Activated naive CD4-positive, alpha-beta T cell treated with anti-CD3 and anti-CD28 coated beads, Interleukin-2, amount 10 ng/mL, durations not matched to agents 7 days and 5 days (primary cell): ENCODE data around the gene FNDC3B.
A peak's percentile ranks its signal among the peaks of the same experiment; 100 is the strongest.
"Not testable (repeated sequence)": the region's sequence is repeated elsewhere in the genome, so short reads cannot be mapped to it uniquely, and the experiment has no call there.

Source experiments
- CTCF ChIA-PET: fragments of 350-600 bp; sonication (Branson Sonifier 250); formaldehyde crosslinking; loops from one replicate; lab custom pipeline; 2021; ENCODE audit warnings: antibody characterized with exemption; lab: Charles Lee
- DNase-seq: peaks from one replicate; pipeline ENCODE4 v3.0.0-alpha.2; 2020
- H3K27ac Mint-ChIP-seq: one replicate; pipeline ENCODE4 v1.8.0; 2021; ENCODE audit warnings: mild to moderate bottlenecking, moderate library complexity, mixed read lengths
- H3K27me3 Mint-ChIP-seq: one replicate; pipeline ENCODE4 v1.8.0; 2021; ENCODE audit warnings: mild to moderate bottlenecking, mixed read lengths
- H3K36me3 Mint-ChIP-seq: one replicate; pipeline ENCODE4 v1.8.0; 2021; ENCODE audit warnings: mixed read lengths
- H3K4me1 Mint-ChIP-seq: one replicate; pipeline ENCODE4 v1.8.0; 2021; ENCODE audit warnings: mixed read lengths
- H3K4me3 Mint-ChIP-seq: one replicate; pipeline ENCODE4 v1.8.0; 2021; ENCODE audit warnings: mild to moderate bottlenecking, moderate library complexity, mixed read lengths
- H3K9me3 Mint-ChIP-seq: one replicate; pipeline ENCODE4 v1.8.0; 2021; ENCODE audit warnings: mixed read lengths

FNDC3B gene

GRCh38 chr3:172040078-172040980 lies 951 bp downstream of the FNDC3B start:
- H3K27ac Mint-ChIP-seq, result no peak overlapping the region
- CTCF ChIA-PET, result interaction anchor here (1.5 kb wide), 1 partner anchor 292 kb away, joined by 3 read pairs; no protein-coding TSS in a partner anchor
- peaks cover 16% of the 10 kb centered on the region for H3K4me1 Mint-ChIP-seq

GRCh38 chr3:172040981-172041963 lies 1.9 kb downstream of the FNDC3B start:
- CTCF ChIA-PET, result interaction anchor here (1.1 to 1.5 kb wide), 2 partner anchors 11 to 291 kb away, joined by 3 read pairs; no protein-coding TSS in a partner anchor
- H3K27me3 Mint-ChIP-seq, result peaks cover 20% of the 10 kb centered on the region
- peaks cover 2% of the 10 kb centered on the region for H3K36me3 Mint-ChIP-seq
- H3K9me3 Mint-ChIP-seq, result no peaks in the 10 kb centered on the region
- no peak for DNase-seq
- H3K4me3 Mint-ChIP-seq, result peak overlapping the region; percentile 72
- H3K4me1 Mint-ChIP-seq, result peaks cover 16% of the 10 kb centered on the region
- peak overlapping the region; percentile 55 for H3K27ac Mint-ChIP-seq

More at GRCh38 chr3:172040078-172040980, 951 bp downstream of the FNDC3B start:
- Mint-ChIP-seq H3K27me3 (peaks cover 20% of the 10 kb centered on the region), H3K9me3 (no peaks in the 10 kb centered on the region), H3K36me3 (peaks cover 2% of the 10 kb centered on the region), H3K4me3 (peak overlapping the region; percentile 96)
- DNase-seq, result peak; percentile 54

GRCh38 chr3:172042136-172042662 lies 2.8 kb downstream of the FNDC3B start:
- peaks cover 18% of the 10 kb centered on the region for H3K27me3 Mint-ChIP-seq
- no peak for DNase-seq
- CTCF ChIA-PET, result interaction anchor here (0.5 to 1.5 kb wide), 3 partner anchors 10 to 290 kb away, joined by 3 read pairs; no protein-coding TSS in a partner anchor

GRCh38 chr3:172042663-172043179 lies 3.3 kb downstream of the FNDC3B start:
- not testable (repeated sequence) for DNase-seq, H3K4me3 Mint-ChIP-seq, H3K9me3 Mint-ChIP-seq, H3K36me3 Mint-ChIP-seq, H3K27ac Mint-ChIP-seq
- Mint-ChIP-seq H3K4me1 (peaks cover 16% of the 10 kb centered on the region), H3K27me3 (peaks cover 15% of the 10 kb centered on the region)
- CTCF ChIA-PET, result interaction anchor here (0.5 to 1.4 kb wide), 3 partner anchors 10 to 299 kb away, joined by 3 read pairs; no protein-coding TSS in a partner anchor

More at GRCh38 chr3:172042136-172042662, 2.8 kb downstream of the FNDC3B start:
- Mint-ChIP-seq H3K27ac (no peak overlapping the region), H3K9me3 (no peaks in the 10 kb centered on the region), H3K4me1 (peaks cover 16% of the 10 kb centered on the region), H3K4me3 (no peak overlapping the region), H3K36me3 (peaks cover 2% of the 10 kb centered on the region)

GRCh38 chr3:172043233-172043632 lies 3.9 kb downstream of the FNDC3B start:
- DNase-seq, result no peak
- H3K27me3 Mint-ChIP-seq, result peaks cover 15% of the 10 kb centered on the region
- no peak overlapping the region for H3K27ac Mint-ChIP-seq
- H3K9me3 Mint-ChIP-seq, result no peaks in the 10 kb centered on the region
- CTCF ChIA-PET, result interaction anchor here (0.9 to 1.4 kb wide), 2 partner anchors 8 to 298 kb away, joined by 3 to 4 read pairs; no protein-coding TSS in a partner anchor
- H3K36me3 Mint-ChIP-seq, result peaks cover 2% of the 10 kb centered on the region
- no peak overlapping the region for H3K4me3 Mint-ChIP-seq
- H3K4me1 Mint-ChIP-seq, result peaks cover 16% of the 10 kb centered on the region

- CTCF ChIA-PET, result interaction anchor here (0.9 to 1.4 kb wide), 2 partner anchors 8 to 298 kb away, joined by 3 to 4 read pairs; no protein-coding TSS in a partner anchor
- Mint-ChIP-seq H3K27me3 (peaks cover 15% of the 10 kb centered on the region), H3K4me1 (peaks cover 16% of the 10 kb centered on the region), H3K9me3 (no peaks in the 10 kb centered on the region), H3K27ac (no peak overlapping the region), H3K4me3 (no peak overlapping the region), H3K36me3 (peaks cover 2% of the 10 kb centered on the region)
- no peak for DNase-seq
Observed at GRCh38 chr3:172043766-172044165, 4.4 kb downstream of the FNDC3B start.

- H3K9me3 Mint-ChIP-seq, result no peaks in the 10 kb centered on the region
- CTCF ChIA-PET, result interaction anchor here (1.2 kb wide), 1 partner anchor 10 kb away, joined by 3 read pairs; no protein-coding TSS in a partner anchor
- no peaks in the 10 kb centered on the region for H3K36me3 Mint-ChIP-seq
- H3K27ac Mint-ChIP-seq, result no peak overlapping the region
- no peak for DNase-seq
- peaks cover 10% of the 10 kb centered on the region for H3K4me1 Mint-ChIP-seq
- H3K4me3 Mint-ChIP-seq, result no peak overlapping the region
- peaks cover 10% of the 10 kb centered on the region for H3K27me3 Mint-ChIP-seq
Observed at GRCh38 chr3:172044833-172045585, 5.6 kb downstream of the FNDC3B start.

GRCh38 chr3:172046268-172046915 lies 7.0 kb downstream of the FNDC3B start:
- H3K9me3 Mint-ChIP-seq, result no peaks in the 10 kb centered on the region
- DNase-seq, result no peak
- peaks cover 4% of the 10 kb centered on the region for H3K4me1 Mint-ChIP-seq
- H3K36me3 Mint-ChIP-seq, result peaks cover 2% of the 10 kb centered on the region
- no peak overlapping the region for H3K27ac Mint-ChIP-seq
- peaks cover 3% of the 10 kb centered on the region for H3K27me3 Mint-ChIP-seq
- CTCF ChIA-PET, result interaction anchor here (1.9 kb wide), 1 partner anchor 12 kb away, joined by 3 read pairs; no protein-coding TSS in a partner anchor
- H3K4me3 Mint-ChIP-seq, result no peak overlapping the region

GRCh38 chr3:172047567-172048115 lies 8.3 kb downstream of the FNDC3B start:
- Mint-ChIP-seq H3K36me3 (peaks cover 3% of the 10 kb centered on the region), H3K9me3 (no peaks in the 10 kb centered on the region), H3K4me3 (no peak overlapping the region), H3K27me3 (no peaks in the 10 kb centered on the region), H3K4me1 (no peaks in the 10 kb centered on the region), H3K27ac (no peak overlapping the region)
- CTCF ChIA-PET, result interaction anchor here (1.9 kb wide), 1 partner anchor 13 kb away, joined by 3 read pairs; no protein-coding TSS in a partner anchor
- no peak for DNase-seq

GRCh38 chr3:172048599-172048998 lies 9.2 kb downstream of the FNDC3B start:
- Mint-ChIP-seq H3K36me3 (peaks cover 3% of the 10 kb centered on the region), H3K9me3 (no peaks in the 10 kb centered on the region), H3K27me3 (no peaks in the 10 kb centered on the region), H3K4me3 (no peak overlapping the region), H3K4me1 (no peaks in the 10 kb centered on the region), H3K27ac (no peak overlapping the region)
- no peak for DNase-seq
- CTCF ChIA-PET, result no interaction called here

- H3K4me3 Mint-ChIP-seq, result no peak overlapping the region
- no peak for DNase-seq
- peaks cover 10% of the 10 kb centered on the region for H3K4me1 Mint-ChIP-seq
- no peaks in the 10 kb centered on the region for H3K9me3 Mint-ChIP-seq
- H3K27me3 Mint-ChIP-seq, result no peaks in the 10 kb centered on the region
- no peak overlapping the region for H3K27ac Mint-ChIP-seq
- CTCF ChIA-PET, result no interaction called here
- H3K36me3 Mint-ChIP-seq, result peaks cover 5% of the 10 kb centered on the region
Observed at GRCh38 chr3:172051310-172051956, 12.1 kb downstream of the FNDC3B start.
